SK-N-SH (cell line): Measurements from ENCODE around the gene GYPC. TPM values are rescaled to one million over a fixed set of nuclear protein-coding genes. Genes with fewer than 3 reads are reported as not detected.

Experiments
- CTCF ChIA-PET: fragments of 300-600, 350-600 bp; formaldehyde crosslinking; extraction: SDS; loops from one replicate; lab custom pipeline; 2021; lab: Yijun Ruan, JAX
- POLR2A ChIA-PET: fragments of 350-600 bp; sonication (Branson Sonifier 250); formaldehyde crosslinking; extraction: SDS; loops from one replicate; lab custom pipeline; 2020; ENCODE audit warnings: antibody characterized with exemption, inconsistent platforms; lab: Yijun Ruan, JAX
- DNase-seq: peaks from one replicate; pipeline ENCODE4 v3.0.0; 2012
- H2AFZ ChIP-seq: fragments of 200-600 bp; sonication (generic); 2 replicates; pipeline ENCODE4 v1.8.1; 2016; ENCODE audit warnings: antibody characterized with exemption, mild to moderate bottlenecking, low read depth
- H3F3A ChIP-seq: fragments of 200-600 bp; sonication (generic); replicated peaks from 2 replicates; pipeline ENCODE3; 2016; ENCODE audit warnings: antibody characterized with exemption, mild to moderate bottlenecking; ENCODE audit not compliant: insufficient read depth
- H3K27ac ChIP-seq, 2 experiments: fragments of 200-500 bp in 1 of 2; fragments of 200-600 bp in 1 of 2; sonication (Bioruptor generic) in 1 of 2; sonication (generic), shearing (Covaris generic) in 1 of 2; 2 replicates each; pipeline versions ENCODE4 v1.5.1 to v1.6.1; 2014 to 2016; ENCODE audit warnings: low read depth in 2 of 2, inconsistent platforms in 1 of 2, low read length in 1 of 2, mild to moderate bottlenecking in 1 of 2, mixed read lengths in 1 of 2
- H3K27me3 ChIP-seq: fragments of 200-600 bp; sonication (generic), shearing (Covaris generic); 2 replicates; pipeline ENCODE4 v1.6.1; 2016; ENCODE audit warnings: mixed run types; ENCODE audit not compliant: insufficient read depth
- H3K36me3 ChIP-seq, 2 experiments: fragments of 200-500 bp in 1 of 2; fragments of 200-600 bp in 1 of 2; sonication (Bioruptor generic) in 1 of 2; sonication (generic) in 1 of 2; replicated peaks in 1 of 2; 2 replicates each; pipeline versions ENCODE3 to v1.5.1; 2014 to 2016; ENCODE audit warnings: low read length in 1 of 2, mild to moderate bottlenecking in 1 of 2; ENCODE audit not compliant: insufficient read depth in 2 of 2, control insufficient read depth in 1 of 2
- H3K4me1 ChIP-seq, 2 experiments: fragments of 200-500 bp in 1 of 2; fragments of 200-600 bp in 1 of 2; sonication (Bioruptor generic) in 1 of 2; sonication (generic), shearing (Covaris generic) in 1 of 2; 2 replicates each; pipeline versions ENCODE4 v1.5.1 to v1.6.1; 2014 to 2016; ENCODE audit warnings: low read depth in 1 of 2, low read length in 1 of 2, mixed run types in 1 of 2; ENCODE audit not compliant: insufficient read depth in 2 of 2, control insufficient read depth in 1 of 2
- H3K4me2 ChIP-seq: fragments of 200-600 bp; sonication (generic), shearing (Covaris generic); 2 replicates; pipeline ENCODE4 v1.6.1; 2017; ENCODE audit warnings: mixed run types
- H3K4me3 ChIP-seq, 2 experiments: fragments of 200-500 bp in 1 of 2; fragments of 200-600 bp in 1 of 2; sonication (Bioruptor generic) in 1 of 2; sonication (generic), shearing (Covaris generic) in 1 of 2; 2 replicates each; pipeline versions ENCODE4 v1.5.1 to v1.8.1; 2014 to 2016; ENCODE audit warnings: low read depth in 2 of 2, inconsistent platforms in 1 of 2, low read length in 1 of 2, mild to moderate bottlenecking in 1 of 2, mixed read lengths in 1 of 2, moderate library complexity in 1 of 2
- H3K79me2 ChIP-seq: fragments of 200-600 bp; sonication (generic); 2 replicates; pipeline ENCODE4 v1.8.1; 2017; ENCODE audit warnings: mild to moderate bottlenecking; ENCODE audit not compliant: insufficient read depth
- H3K9ac ChIP-seq: fragments of 200-600 bp; sonication (generic); 2 replicates; pipeline ENCODE4 v1.6.1; 2017; ENCODE audit warnings: mixed run types
- H3K9me2 ChIP-seq: fragments of 200-600 bp; sonication (generic); 2 replicates; pipeline ENCODE4 v1.6.1; 2017; ENCODE audit warnings: mixed run types
- H3K9me3 ChIP-seq: fragments of 200-600 bp; sonication (generic); 2 replicates; pipeline ENCODE4 v1.6.1; 2017; ENCODE audit warnings: mixed run types, mild to moderate bottlenecking, moderate library complexity
- H4K20me1 ChIP-seq: fragments of 200-600 bp; sonication (generic); 2 replicates; pipeline ENCODE4 v1.6.1; 2017; ENCODE audit warnings: mild to moderate bottlenecking, mixed run types; ENCODE audit not compliant: insufficient read depth
- CHD2 ChIP-seq: fragments of 150-350 bp; IDR thresholded peaks from 2 replicates; pipeline ENCODE4 v1.6.1; 2018; ENCODE audit warnings: low read length; ENCODE audit not compliant: partially characterized antibody
- ELF1 ChIP-seq: IDR thresholded peaks from 2 replicates; pipeline ENCODE4 v1.4.0; 2012
- EP300 ChIP-seq, 2 experiments: IDR thresholded peaks; 2 replicates each; pipeline versions ENCODE4 v1.4.0 to v1.6.1; 2012; ENCODE audit warnings: borderline replicate concordance in 1 of 2, low read depth in 1 of 2, low read length in 1 of 2
- EZH2phosphoT487 ChIP-seq: fragments of 200-600 bp; sonication (generic); IDR thresholded peaks from 2 replicates; pipeline ENCODE4 v1.6.1; 2017; ENCODE audit warnings: low read depth, mixed run types, mild to moderate bottlenecking, antibody characterized with exemption, moderate library complexity, borderline replicate concordance
- FOSL2 ChIP-seq: IDR thresholded peaks from 2 replicates; pipeline ENCODE4 v1.4.0; 2012; ENCODE audit warnings: low read depth, mild to moderate bottlenecking, moderate library complexity, borderline replicate concordance
- FOXJ3 ChIP-seq: sonication (generic); formaldehyde crosslinking; IDR thresholded peaks from 2 replicates; pipeline ENCODE4 v1.5.1; 2020; ENCODE audit warnings: mild to moderate bottlenecking, missing genetic modification reagents
- FOXM1 ChIP-seq: IDR thresholded peaks from 2 replicates; pipeline ENCODE4 v1.4.0; 2012; ENCODE audit warnings: low read depth, mild to moderate bottlenecking
- GABPA ChIP-seq: IDR thresholded peaks from 2 replicates; pipeline ENCODE4 v1.4.0; 2012; ENCODE audit warnings: low read depth, mild to moderate bottlenecking
- IRF3 ChIP-seq: fragments of 150-350 bp; IDR thresholded peaks from 2 replicates; pipeline ENCODE4 v1.6.1; 2016; ENCODE audit warnings: mild to moderate bottlenecking, low read depth, low read length
- MAX ChIP-seq: IDR thresholded peaks from 2 replicates; pipeline ENCODE4 v1.4.0; 2012; ENCODE audit warnings: low read depth
- MXI1 ChIP-seq: IDR thresholded peaks from 2 replicates; pipeline ENCODE4 v1.6.1; 2012; ENCODE audit warnings: mild to moderate bottlenecking, low read depth, low read length, improper control_type of control experiment
- PBX3 ChIP-seq: IDR thresholded peaks from 2 replicates; pipeline ENCODE4; 2012
- RCOR1 ChIP-seq: fragments of 150-350 bp; IDR thresholded peaks from 2 replicates; pipeline ENCODE4 v1.6.1; 2017; ENCODE audit warnings: antibody characterized with exemption, low read length
- SIN3A ChIP-seq: IDR thresholded peaks from 2 replicates; pipeline ENCODE4 v1.6.1; 2012; ENCODE audit warnings: low read depth, mild to moderate bottlenecking, low read length, moderate library complexity, borderline replicate concordance
- TAF1 ChIP-seq: IDR thresholded peaks from 2 replicates; pipeline ENCODE4 v1.6.1; 2012; ENCODE audit warnings: low read depth, mild to moderate bottlenecking, low read length, moderate library complexity, borderline replicate concordance
- TCF12 ChIP-seq: IDR thresholded peaks from 2 replicates; pipeline ENCODE4 v1.4.0; 2012
- TEAD4 ChIP-seq: IDR thresholded peaks from 2 replicates; pipeline ENCODE4 v1.4.0; 2012; ENCODE audit warnings: mild to moderate bottlenecking, borderline replicate concordance; ENCODE audit not compliant: insufficient read depth
- USF2 ChIP-seq: fragments of 150-350 bp; IDR thresholded peaks from 2 replicates; pipeline ENCODE4 v1.6.1; 2017; ENCODE audit warnings: antibody characterized with exemption, low read length, low read depth, borderline replicate concordance
- ZBTB33 ChIP-seq: IDR thresholded peaks from 2 replicates; pipeline ENCODE4 v1.4.0; 2012; ENCODE audit warnings: low read depth, borderline replicate concordance
- WGBS: methylation state at CpG from one replicate; pipeline ENCODE4 v1.1.6; 2017; ENCODE audit warnings: low lambda C conversion rate; 5-methylcytosine and 5-hydroxymethylcytosine counted together
- polyA plus RNA-seq, 3 experiments: library from polyadenylated mRNA; depleted of rRNA; stranded (reverse); fragments of >200 nt; gene quantifications; 2 replicates each; pipeline ENCODE4 v1.2.3, GENCODE V29; 2012

GYPC gene
- polyA plus RNA-seq, 1 of the 3 experiments (the other 2 are of a cell fraction): not detected

- CTCF ChIA-PET: interaction anchor here (1.0 kb wide), 1 partner anchor 277 kb away, joined by 3 read pairs; no protein-coding TSS in a partner anchor
Observed at GRCh38 chr2:126665483-126665882, 9.5 kb downstream of the GYPC start.

More at GRCh38 chr2:126665483-126665882, 9.5 kb downstream of the GYPC start:
- Histone ChIP-seq H3K4me2 (no peak overlapping the region), H3K36me3 (no peaks in the 10 kb centered on the region), H3K9me3 (no peaks in the 10 kb centered on the region), H3K9ac (no peak overlapping the region), H3K4me1 (no peaks in the 10 kb centered on the region; a peak in 1 of 4 replicates), H3K79me2 (no peaks in the 10 kb centered on the region), H3K4me3 (no peak overlapping the region), H3K27me3 (no peaks in the 10 kb centered on the region), H4K20me1 (no peaks in the 10 kb centered on the region), H3K9me2 (no peaks in the 10 kb centered on the region), H2AFZ (no peak overlapping the region), H3F3A (no peaks in the 10 kb centered on the region), H3K27ac (no peak overlapping the region)
- no peak for DNase-seq
- TF ChIP-seq TEAD4 (no peak), IRF3 (no peak), FOXM1 (no peak), TCF12 (no peak), MAX (no peak), TAF1 (no peak), ZBTB33 (no peak), SIN3A (no peak), ELF1 (no peak), CHD2 (no peak), FOXJ3 (no peak), MXI1 (no peak), FOSL2 (no peak), RCOR1 (no peak), USF2 (no peak), GABPA (no peak), EP300 (IDR thresholded peaks at IDR 0.05; ENCODE audit: borderline replicate concordance in 1 of 2, low read depth in 1 of 2, low read length in 1 of 2) (no peak), EZH2phosphoT487 (no peak), PBX3 (no peak)
- POLR2A ChIA-PET: no interaction called here
- 36% methylated on average over 9 of the region's 9 CpGs for whole genome bisulfite sequencing
